Bone marrow (tissue), 2 donors: ENCODE measurements around the gene EARS2.

ENCODE experiments used
- DNase-seq, 2 donors: peaks; one replicate each; lab custom pipeline; 2025; lab: John Stamatoyannopoulos, UW

The EARS2 gene

DNA sequence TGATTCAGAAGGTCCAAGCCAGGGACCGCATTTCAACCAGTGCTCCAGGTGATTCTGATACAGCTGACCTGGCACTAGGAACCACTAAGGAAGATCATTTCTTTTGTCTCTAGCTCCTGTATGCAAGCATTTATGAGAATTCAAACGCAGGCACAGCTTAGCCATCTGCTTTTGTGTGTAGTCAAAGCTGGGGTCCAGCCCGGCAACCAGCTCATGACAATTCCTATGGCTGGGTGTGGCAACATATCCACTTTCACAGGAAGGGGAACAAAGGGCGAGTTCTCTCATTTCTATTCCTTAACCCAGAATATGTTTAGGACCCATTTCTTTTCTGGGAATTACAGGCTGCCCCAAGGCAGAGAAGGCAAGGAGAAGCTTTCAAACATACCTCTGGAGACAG is 76.9 kb downstream of the EARS2 start:
- no peak for DNase-seq

DNA sequence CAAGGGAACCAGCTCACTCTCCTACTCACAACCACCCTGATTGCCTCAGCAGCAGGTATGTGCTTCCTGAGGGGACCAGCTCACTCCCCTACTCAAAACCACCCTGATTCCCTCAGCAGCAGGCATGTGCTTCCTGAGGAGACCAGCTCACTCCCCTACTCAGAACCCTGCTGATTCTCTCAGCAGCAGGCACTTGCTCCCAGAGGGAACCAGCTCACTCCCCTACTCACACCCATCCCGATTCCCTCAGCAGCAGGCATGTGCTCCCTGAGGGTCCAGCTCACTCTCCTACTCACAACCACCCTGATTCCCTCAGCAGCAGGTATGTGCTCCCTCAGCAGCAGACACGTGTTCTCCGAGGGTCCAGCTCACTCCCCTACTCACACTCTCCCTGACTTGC is 78.0 kb downstream of the EARS2 start:
- no peak for DNase-seq

DNA sequence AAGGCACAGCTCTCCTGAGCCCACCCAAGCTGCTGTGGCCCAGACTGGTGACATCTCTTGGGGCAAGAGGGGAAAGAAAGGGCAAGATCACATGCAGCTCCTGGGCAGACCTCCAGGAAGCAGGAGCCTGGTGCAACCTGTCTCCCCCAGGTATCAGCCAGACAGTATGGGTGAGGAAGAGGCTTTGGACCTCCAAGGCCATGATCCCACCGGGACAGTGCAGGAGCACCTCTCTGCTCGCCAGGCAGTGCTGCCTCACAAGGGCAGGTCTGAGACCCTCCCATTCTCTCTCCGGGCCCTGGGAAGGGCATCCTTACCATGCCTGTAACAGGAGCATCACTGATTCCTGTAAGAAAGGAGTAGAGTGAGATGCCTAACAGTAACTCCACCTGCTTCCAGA is 78.6 kb downstream of the EARS2 start:
- no peak for DNase-seq

DNA sequence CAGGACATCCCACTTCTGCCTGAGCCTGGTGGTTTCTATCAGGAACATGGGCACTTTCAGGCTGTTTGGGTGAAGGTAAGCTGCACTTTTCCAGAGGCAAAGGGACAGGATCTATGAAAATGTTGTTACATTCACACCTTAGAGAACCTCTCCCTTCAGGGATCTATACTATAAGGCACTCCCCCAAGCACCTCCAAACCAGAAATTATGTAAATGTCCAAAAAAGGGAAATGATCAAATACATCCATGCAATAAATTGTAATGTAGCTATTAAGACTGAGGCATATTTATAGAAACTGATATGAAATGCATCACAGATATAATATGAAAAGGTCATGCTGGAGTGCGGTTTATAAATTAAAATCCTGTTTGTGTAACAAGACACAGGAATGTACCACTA is 80.9 kb downstream of the EARS2 start:
- no peak for DNase-seq
